ENCODE measurements around the gene USP40.

DNA sequence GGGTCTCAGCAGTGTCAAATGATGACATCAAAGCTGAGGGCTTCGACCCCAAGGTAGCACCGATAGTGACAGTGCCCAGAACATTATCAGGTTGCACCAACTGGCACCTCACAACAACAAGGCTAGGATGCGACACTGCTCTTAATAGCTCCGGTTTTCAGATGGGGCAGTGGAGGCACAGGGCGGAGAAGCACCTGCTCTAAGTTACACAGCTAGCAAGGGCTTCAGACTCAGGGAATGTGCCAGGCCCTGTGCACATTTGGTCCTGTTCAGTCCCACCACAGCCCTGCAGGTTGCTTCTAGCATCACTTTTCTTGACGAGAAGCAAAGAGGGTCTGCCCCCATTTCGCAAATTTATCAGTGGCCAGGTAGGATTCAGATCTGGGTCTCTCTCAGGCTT lies 138.1 kb downstream of the USP40 start:
- TF ChIP-seq SALL2 (tag by site-specific recombination; IDR thresholded peaks at IDR 0.05; ENCODE audit: borderline replicate concordance), result no peak
- TF ChIP-seq, protein P1, sequence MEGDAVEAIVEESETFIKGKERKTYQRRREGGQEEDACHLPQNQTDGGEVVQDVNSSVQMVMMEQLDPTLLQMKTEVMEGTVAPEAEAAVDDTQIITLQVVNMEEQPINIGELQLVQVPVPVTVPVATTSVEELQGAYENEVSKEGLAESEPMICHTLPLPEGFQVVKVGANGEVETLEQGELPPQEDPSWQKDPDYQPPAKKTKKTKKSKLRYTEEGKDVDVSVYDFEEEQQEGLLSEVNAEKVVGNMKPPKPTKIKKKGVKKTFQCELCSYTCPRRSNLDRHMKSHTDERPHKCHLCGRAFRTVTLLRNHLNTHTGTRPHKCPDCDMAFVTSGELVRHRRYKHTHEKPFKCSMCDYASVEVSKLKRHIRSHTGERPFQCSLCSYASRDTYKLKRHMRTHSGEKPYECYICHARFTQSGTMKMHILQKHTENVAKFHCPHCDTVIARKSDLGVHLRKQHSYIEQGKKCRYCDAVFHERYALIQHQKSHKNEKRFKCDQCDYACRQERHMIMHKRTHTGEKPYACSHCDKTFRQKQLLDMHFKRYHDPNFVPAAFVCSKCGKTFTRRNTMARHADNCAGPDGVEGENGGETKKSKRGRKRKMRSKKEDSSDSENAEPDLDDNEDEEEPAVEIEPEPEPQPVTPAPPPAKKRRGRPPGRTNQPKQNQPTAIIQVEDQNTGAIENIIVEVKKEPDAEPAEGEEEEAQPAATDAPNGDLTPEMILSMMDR (tag by site-specific recombination; IDR thresholded peaks at IDR 0.05), result no peak
- no peak for TF ChIP-seq ZNF239 (tag by site-specific recombination; IDR thresholded peaks at IDR 0.05)
- TF ChIP-seq TCF7L2 (IDR thresholded peaks at IDR 0.05; ENCODE audit: borderline replicate concordance, low read depth, low read length), result no peak

All from HEK293 (cell line).